ENCODE data around the gene ITPR1.

GRCh38 chr3:4532535-4533112, 39.5 kb downstream of the ITPR1 start:
- no peak for TF ChIP-seq CTCF (IDR thresholded peaks at IDR 0.05; ENCODE audit: low read depth, low read length)
- no peak for TF ChIP-seq POLR2A (IDR thresholded peaks at IDR 0.05; ENCODE audit: extremely low read depth, insufficient read length)

Measured in NB4 (cell line).